Pulmonary artery endothelial cell (primary cell): ENCODE results near the gene MRPS22. TPM values are rescaled to one million over a fixed set of nuclear protein-coding genes. Genes with fewer than 3 reads are reported as not detected.
A peak's percentile ranks its signal among the peaks of the same experiment; 100 is the strongest.

Experiments
- DNase-seq: peaks from one replicate; pipeline ENCODE4 v3.0.0-alpha.2; 2011; ENCODE audit warnings: low read depth, low spot score
- total RNA-seq: library from RNA; depleted of rRNA; stranded (reverse); fragments of >200 nt; gene quantifications from 2 replicates; pipeline ENCODE4 v1.2.3, GENCODE V29; 2014

Gene MRPS22
- 70.3 and 81.4 TPM in 2 replicates for total RNA-seq

GRCh38 chr3:139343895-139344856 lies at the start of gene MRPS22:
Gene MRPS22, plus strand, starts transcription at chr3:139344020. Its CDS starts 7 bp downstream, at chr3:139344027.
- peak; percentile 69 for DNase-seq

- DNase-seq = no peak
Measured at GRCh38 chr3:139295040-139295439, 48.8 kb upstream of the MRPS22 start.

GRCh38 chr3:139296141-139296718 lies 47.6 kb upstream of the MRPS22 start:
- no peak for DNase-seq

- no peak for DNase-seq
Measured at GRCh38 chr3:139297588-139298311, 46.1 kb upstream of the MRPS22 start.

GRCh38 chr3:139299261-139300132 lies 44.3 kb upstream of the MRPS22 start:
- DNase-seq = no peak

GRCh38 chr3:139300416-139300815 lies 43.4 kb upstream of the MRPS22 start:
- no peak for DNase-seq

GRCh38 chr3:139301183-139301582 lies 42.6 kb upstream of the MRPS22 start:
- no peak for DNase-seq

GRCh38 chr3:139301654-139302053 lies 42.2 kb upstream of the MRPS22 start:
- no peak for DNase-seq

GRCh38 chr3:139302084-139302800 lies 41.6 kb upstream of the MRPS22 start:
- peak; percentile 66 for DNase-seq

- no peak for DNase-seq
Measured at GRCh38 chr3:139302801-139303113, 41.1 kb upstream of the MRPS22 start.

GRCh38 chr3:139303216-139303615 lies 40.6 kb upstream of the MRPS22 start:
- DNase-seq = no peak

- DNase-seq = no peak
Measured at GRCh38 chr3:139304383-139304782, 39.4 kb upstream of the MRPS22 start.

- no peak for DNase-seq
Measured at GRCh38 chr3:139306078-139306477, 37.7 kb upstream of the MRPS22 start.

GRCh38 chr3:139307072-139307491 lies 36.7 kb upstream of the MRPS22 start:
- DNase-seq = no peak

GRCh38 chr3:139307601-139308555 lies 35.9 kb upstream of the MRPS22 start:
- no peak for DNase-seq

- DNase-seq = no peak
Measured at GRCh38 chr3:139308560-139308959, 35.3 kb upstream of the MRPS22 start.

- no peak for DNase-seq
Measured at GRCh38 chr3:139309061-139309591, 34.7 kb upstream of the MRPS22 start.

- DNase-seq = no peak
Measured at GRCh38 chr3:139309880-139310279, 33.9 kb upstream of the MRPS22 start.

GRCh38 chr3:139310474-139310933 lies 33.3 kb upstream of the MRPS22 start:
- DNase-seq = no peak
